GM19395 (cell line): ENCODE measurements around the gene S100B.

Experiments
- ATAC-seq: cut with Tn5 transposase; IDR thresholded peaks from one replicate; pipeline ENCODE4 v1.9.1; 2021; ENCODE audit warnings: mild to moderate bottlenecking, moderate library complexity; ENCODE audit not compliant: unreplicated experiment

S100B gene

DNA sequence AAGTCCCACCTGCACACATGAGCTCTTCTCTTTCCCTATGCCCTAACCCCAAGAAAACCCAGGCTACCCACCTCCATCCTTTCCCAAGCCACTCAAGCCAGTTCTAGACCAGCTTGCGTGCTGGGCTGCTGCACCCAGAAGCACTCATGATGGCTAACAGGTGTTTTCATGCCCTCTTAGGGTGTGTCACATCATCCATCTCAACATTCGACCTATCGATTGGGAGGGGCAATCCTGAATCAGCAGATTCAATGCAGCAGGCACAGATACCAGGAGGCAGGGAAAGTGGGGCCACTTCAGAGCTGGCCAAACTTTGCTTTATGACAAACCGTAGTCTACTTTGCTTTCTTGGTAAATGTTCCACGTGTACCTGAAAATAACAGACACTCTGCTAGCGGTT, 24.0 kb upstream of the S100B start:
- ATAC-seq, result no peak

DNA sequence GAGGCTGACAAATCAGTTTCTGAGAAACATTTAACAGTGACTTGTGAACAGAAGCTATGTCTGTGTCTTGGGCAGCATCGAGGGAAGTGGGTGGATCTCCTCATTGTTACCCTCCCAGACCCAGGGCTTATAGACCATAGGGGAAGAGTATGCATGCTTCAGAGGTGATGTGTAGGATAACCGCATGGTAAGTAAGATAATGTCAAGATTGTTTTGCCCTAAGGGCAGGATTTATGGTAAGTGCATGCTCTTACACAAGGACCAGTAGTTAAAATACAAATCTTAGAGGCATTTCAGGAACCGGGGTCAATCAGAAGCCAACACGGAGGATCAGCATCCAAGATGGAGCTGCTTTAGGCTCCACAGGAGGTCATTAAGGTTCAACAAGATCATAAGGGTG, 22.8 kb upstream of the S100B start:
- ATAC-seq, result no peak

GRCh38 chr21:46626975-46627501, 22.2 kb upstream of the S100B start:
- no peak for ATAC-seq

- ATAC-seq, result no peak
Measured at GRCh38 chr21:46626536-46626935, 21.7 kb upstream of the S100B start.

- no peak for ATAC-seq
Measured at GRCh38 chr21:46625759-46626158, 20.9 kb upstream of the S100B start.

DNA sequence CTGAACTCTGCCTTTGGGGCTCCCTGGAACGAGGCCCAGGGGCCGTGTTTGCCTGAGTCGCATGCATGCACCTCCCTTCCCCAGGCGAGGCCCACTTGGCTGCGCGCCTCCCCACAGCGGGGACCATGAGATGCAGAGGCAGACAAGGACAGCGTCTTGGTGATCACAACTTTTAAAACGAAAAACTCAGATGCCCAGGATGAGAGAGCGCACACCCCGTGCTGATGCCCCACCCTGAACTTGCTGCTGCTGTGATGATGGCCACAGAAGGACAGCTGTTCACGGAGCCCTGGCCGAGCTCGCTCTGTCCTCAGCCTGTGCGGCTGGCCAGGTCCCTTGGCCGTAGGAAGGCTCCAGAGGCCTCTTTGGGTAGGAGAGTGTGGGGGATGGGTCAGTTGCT, 19.2 kb upstream of the S100B start:
- no peak for ATAC-seq

GRCh38 chr21:46622226-46622625, 17.3 kb upstream of the S100B start:
- ATAC-seq, result no peak

GRCh38 chr21:46621457-46622182, 16.7 kb upstream of the S100B start:
- ATAC-seq, result no peak

DNA sequence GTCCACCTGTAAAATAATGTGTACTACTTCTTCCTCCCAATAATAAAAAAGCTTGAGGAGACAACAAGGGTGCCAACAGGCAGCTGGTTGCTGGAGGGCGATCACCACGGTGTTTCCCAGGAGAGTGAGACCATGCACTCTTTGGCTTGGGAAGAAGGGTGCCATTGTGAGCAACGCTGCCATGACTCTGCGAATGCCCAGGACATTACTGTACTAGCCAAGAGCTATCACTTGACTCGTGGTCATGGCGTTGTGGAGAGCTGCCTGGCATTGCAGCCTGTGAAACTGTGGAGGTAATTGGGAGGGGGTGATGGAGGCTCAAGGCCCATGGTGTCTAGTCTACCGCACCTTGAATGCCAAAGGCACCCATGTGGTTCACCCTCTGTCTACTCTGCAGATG, 16.0 kb upstream of the S100B start:
- ATAC-seq, result no peak

GRCh38 chr21:46619846-46620245, 15.0 kb upstream of the S100B start:
- ATAC-seq, result no peak

DNA sequence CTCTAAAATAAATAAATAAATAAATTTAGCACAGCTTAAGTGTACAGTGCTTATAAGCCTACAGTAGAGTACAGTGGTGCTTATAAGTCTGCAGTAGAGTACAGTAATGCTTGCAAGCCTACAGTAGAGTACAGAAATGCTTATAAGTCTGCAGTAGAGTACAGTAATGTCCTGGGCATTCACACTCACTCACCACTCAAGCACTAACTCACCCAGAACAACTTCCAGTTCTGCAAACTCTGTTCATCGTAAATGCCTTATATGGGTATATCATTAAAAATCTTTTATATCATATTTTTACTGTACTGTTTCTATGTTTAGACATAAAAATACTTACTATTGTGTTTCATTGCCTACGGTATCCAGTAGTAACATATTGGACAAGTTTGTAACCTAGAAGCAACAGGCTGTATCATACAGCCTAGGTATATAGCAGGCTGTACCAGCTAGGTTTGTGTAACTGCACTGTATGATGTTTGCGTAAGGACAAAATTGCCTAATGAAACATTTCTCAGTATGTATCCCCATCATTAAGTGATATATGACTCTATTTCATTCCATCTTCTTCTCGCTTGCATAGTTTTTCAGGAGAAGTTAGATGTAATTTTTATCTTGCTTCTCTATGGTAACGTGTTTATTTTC, 14.0 kb upstream of the S100B start:
- ATAC-seq, result no peak

- no peak for ATAC-seq
Measured at GRCh38 chr21:46617267-46618051, 12.6 kb upstream of the S100B start.

- no peak for ATAC-seq
Measured at GRCh38 chr21:46616656-46617055, 11.8 kb upstream of the S100B start.

DNA sequence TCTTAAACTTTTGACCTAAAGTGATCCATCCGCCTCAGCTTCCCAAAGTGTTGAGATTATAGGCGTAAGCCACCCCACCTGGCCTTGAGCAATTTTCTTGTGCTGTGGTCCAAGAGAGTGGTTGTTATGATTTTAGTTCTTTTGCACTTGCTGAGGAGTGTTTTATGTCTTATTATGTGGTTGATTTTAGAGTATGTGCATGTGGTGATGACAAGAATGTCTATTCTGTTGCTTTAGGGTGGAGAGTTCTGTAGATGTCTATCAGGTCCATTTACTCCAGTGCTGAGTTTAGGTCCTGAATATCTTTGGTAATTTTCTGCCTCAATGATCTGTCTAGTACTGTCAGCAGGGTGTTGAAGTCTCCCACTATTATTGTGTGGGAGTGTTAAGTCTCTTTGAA, 11.2 kb upstream of the S100B start:
- no peak for ATAC-seq

DNA sequence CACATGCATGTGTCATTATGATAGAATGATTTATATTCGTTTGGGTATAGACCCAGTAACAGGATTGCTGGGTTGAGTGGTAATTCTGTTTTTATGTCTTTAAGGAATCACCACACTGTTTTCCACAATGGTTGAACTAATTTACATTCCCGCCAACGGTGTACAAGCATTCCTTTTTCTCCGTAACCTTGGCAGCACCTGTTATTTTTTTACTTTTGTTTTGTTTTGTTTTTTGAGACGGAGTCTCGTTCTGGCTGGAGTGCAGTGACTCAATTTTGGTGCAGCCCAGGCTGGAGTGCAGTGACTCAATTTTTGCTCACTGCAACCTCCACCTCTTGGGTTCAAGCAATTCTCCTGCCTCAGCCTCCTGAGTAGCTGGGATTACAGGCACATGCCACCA, 8.5 kb upstream of the S100B start:
- ATAC-seq, result no peak

- no peak for ATAC-seq
Measured at GRCh38 chr21:46610018-46610701, 5.3 kb upstream of the S100B start.

- ATAC-seq, result no peak
Measured at GRCh38 chr21:46608672-46609111, 3.8 kb upstream of the S100B start.

- no peak for ATAC-seq
Measured at GRCh38 chr21:46607636-46608035, 2.8 kb upstream of the S100B start.

- ATAC-seq, result peak; percentile 19
Measured at GRCh38 chr21:46606427-46606813, 1.5 kb upstream of the S100B start.

GRCh38 chr21:46605767-46606426, 1.0 kb upstream of the S100B start:
- peak; percentile 58 for ATAC-seq
